22Rv1 (cell line): Measurements from ENCODE around the gene SEPSECS.

Experiments used
- H3K27ac ChIP-seq: fragments of 450-650 bp; 2 replicates; pipeline ENCODE4 v1.5.1; 2017
- CTCF ChIP-seq: fragments of 450-650 bp; IDR thresholded peaks from 2 replicates; pipeline ENCODE4 v1.5.1; 2017; ENCODE audit warnings: mild to moderate bottlenecking
- ZFX ChIP-seq: fragments of 450-650 bp; IDR thresholded peaks from 2 replicates; pipeline ENCODE4 v1.6.1; 2017; ENCODE audit warnings: antibody characterized with exemption, borderline replicate concordance

SEPSECS gene

GRCh38 chr4:25155947-25156346, 4.3 kb downstream of the SEPSECS start:
- no peak overlapping the region for H3K27ac ChIP-seq
- TF ChIP-seq CTCF (no peak), ZFX (no peak)

GRCh38 chr4:25154594-25155265, 5.5 kb downstream of the SEPSECS start:
- no peak overlapping the region for H3K27ac ChIP-seq
- no peak for TF ChIP-seq ZFX
- no peak for TF ChIP-seq CTCF

- TF ChIP-seq ZFX (no peak), CTCF (no peak)
- H3K27ac ChIP-seq = no peak overlapping the region
These were observed 14.2 kb downstream of the SEPSECS start for GRCh38 chr4:25146076-25146475.

GRCh38 chr4:25144870-25145481, 15.3 kb downstream of the SEPSECS start:
- peak; percentile 88 for TF ChIP-seq CTCF
- TF ChIP-seq ZFX = no peak
- H3K27ac ChIP-seq = no peak overlapping the region

GRCh38 chr4:25142468-25142867, 17.8 kb downstream of the SEPSECS start:
- no peak for TF ChIP-seq ZFX
- TF ChIP-seq CTCF = no peak

GRCh38 chr4:25141592-25141991, 18.7 kb downstream of the SEPSECS start:
- H3K27ac ChIP-seq = no peak overlapping the region
- no peak for TF ChIP-seq ZFX
- TF ChIP-seq CTCF = no peak

More at GRCh38 chr4:25142468-25142867, 17.8 kb downstream of the SEPSECS start:
- H3K27ac ChIP-seq = no peak overlapping the region

GRCh38 chr4:25133132-25133531, 27.1 kb downstream of the SEPSECS start:
- TF ChIP-seq ZFX (no peak), CTCF (no peak)
- H3K27ac ChIP-seq = no peak overlapping the region
